ENCODE measurements around the gene CEMIP2. TPM values are rescaled to one million over a fixed set of nuclear protein-coding genes. Genes with fewer than 3 reads are reported as not detected.

CEMIP2 gene
- total RNA-seq, 3 donors from 2014 or later (not counting 1 experiment from before 2014, with no cell fraction given), result 204 to 326 (median 230) TPM

DNA sequence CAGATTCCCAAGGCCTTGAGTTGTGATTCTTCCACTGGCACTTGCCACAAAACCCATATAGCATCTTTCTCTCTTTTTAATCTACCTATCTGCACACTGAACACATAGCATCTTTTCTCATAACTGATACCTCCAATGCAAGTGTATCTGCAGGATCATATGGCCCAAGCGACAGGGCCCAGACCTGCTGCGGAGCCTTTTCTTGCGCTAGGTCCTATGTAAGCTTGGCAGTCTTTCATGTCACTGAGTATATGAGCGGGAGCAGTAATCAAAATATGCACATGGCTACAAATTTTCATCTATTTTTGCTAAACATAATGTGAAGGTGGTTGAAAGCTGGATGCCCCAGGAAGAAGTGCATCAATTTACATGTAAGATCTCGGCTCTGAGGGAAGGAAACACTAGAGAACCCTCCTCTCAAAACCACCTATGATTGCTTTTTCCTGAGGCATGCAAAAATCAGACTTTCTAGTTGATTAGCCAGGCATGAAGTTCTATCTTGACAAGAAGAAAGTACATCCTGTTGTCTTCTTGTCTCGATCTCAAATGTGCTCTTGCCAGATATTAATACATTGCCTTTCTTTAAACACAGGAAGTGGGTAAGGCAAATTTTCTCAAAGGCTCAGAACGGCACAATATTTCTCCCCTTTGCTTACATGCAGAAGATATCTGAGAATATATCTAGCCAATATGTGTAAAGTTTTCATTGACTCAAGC is 26.9 kb upstream of the CEMIP2 start:
- Mint-ChIP-seq H3K9me3 (no peaks in the 10 kb centered on the region), H3K27ac (peak overlapping the region; percentile 86 to 91), H3K27me3 (ENCODE audit: low read depth in 2 of 2) (no peaks in the 10 kb centered on the region), H3K4me1 (peaks cover 32 to 38% of the 10 kb centered on the region in 2 donors), H3K36me3 (no peaks in the 10 kb centered on the region), H3K4me3 (peak overlapping the region; percentile 76)
- 61% methylated on average over 6 of the region's 7 CpGs for WGBS (ENCODE audit: insufficient coverage)
- peak; percentile 76 to 88 (median 82) for ATAC-seq
- H3K27me3 ChIP-seq (ENCODE audit: control insufficient read depth, insufficient read depth, low read length), result no peaks in the 10 kb centered on the region
- no peak overlapping the region for H3K4me3 ChIP-seq (ENCODE audit: low read length)
- H3K36me3 ChIP-seq (ENCODE audit: control insufficient read depth, insufficient read depth, low read length), result no peaks in the 10 kb centered on the region
- H3K9me3 ChIP-seq (ENCODE audit: control insufficient read depth, insufficient read depth, low read length), result no peaks in the 10 kb centered on the region
- intact Hi-C loops (cut with micrococcal nuclease), result no loop called here
- no peak for TF ChIP-seq CTCF (IDR thresholded peaks at IDR 0.05)
- peak overlapping the region; percentile 71 for H3K27ac ChIP-seq (ENCODE audit: low read length)
- peaks cover 28% of the 10 kb centered on the region for H3K4me1 ChIP-seq (ENCODE audit: control insufficient read depth, insufficient read depth, low read length)
- peak in 1 of 2 donors; percentile 80 for DNase-seq

- H3K4me3 ChIP-seq (ENCODE audit: low read length), result no peak overlapping the region
- DNase-seq (no peak), ATAC-seq (no peak)
- WGBS (ENCODE audit: insufficient coverage), result 100% methylated on average over 2 of the region's 2 CpGs
- Mint-ChIP-seq H3K9me3 (no peaks in the 10 kb centered on the region), H3K4me1 (peaks cover 32 to 38% of the 10 kb centered on the region in 2 donors), H3K27me3 (ENCODE audit: low read depth in 2 of 2) (no peaks in the 10 kb centered on the region), H3K4me3 (no peak overlapping the region), H3K36me3 (no peaks in the 10 kb centered on the region), H3K27ac (peak overlapping the region; percentile 86 to 91)
- H3K4me1 ChIP-seq (ENCODE audit: control insufficient read depth, insufficient read depth, low read length), result peaks cover 28% of the 10 kb centered on the region
- TF ChIP-seq CTCF (IDR thresholded peaks at IDR 0.05), result no peak
- H3K9me3 ChIP-seq (ENCODE audit: control insufficient read depth, insufficient read depth, low read length), result no peaks in the 10 kb centered on the region
- H3K27me3 ChIP-seq (ENCODE audit: control insufficient read depth, insufficient read depth, low read length), result no peaks in the 10 kb centered on the region
- intact Hi-C loops (cut with micrococcal nuclease), result no loop called here
- H3K27ac ChIP-seq (ENCODE audit: low read length), result peak overlapping the region; percentile 71
- no peaks in the 10 kb centered on the region for H3K36me3 ChIP-seq (ENCODE audit: control insufficient read depth, insufficient read depth, low read length)
These were observed 25.2 kb upstream of the CEMIP2 start for GRCh38 chr9:71793386-71794105.

DNA sequence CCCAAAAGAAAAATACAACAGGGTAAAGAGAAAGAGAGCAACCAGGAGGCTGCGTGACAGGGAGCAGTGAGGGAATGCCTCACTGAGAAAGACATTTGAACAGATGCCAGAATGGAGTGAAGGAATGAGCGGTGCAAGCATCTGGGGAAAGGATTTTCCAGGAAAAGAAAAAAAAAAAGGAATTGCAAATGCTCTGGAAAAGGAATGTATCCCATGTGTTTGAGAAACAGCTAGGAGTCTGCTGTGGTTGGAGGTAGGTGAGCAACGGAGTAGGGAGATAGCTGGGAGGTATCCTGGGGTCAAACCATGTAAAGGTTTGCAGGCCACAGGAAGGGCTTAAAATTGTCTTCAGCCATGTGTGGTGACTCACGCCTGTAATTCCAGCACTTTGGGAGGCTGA is 23.6 kb upstream of the CEMIP2 start:
- H3K9me3 Mint-ChIP-seq, result no peaks in the 10 kb centered on the region

More for the DNA sequence above, 23.6 kb upstream of the CEMIP2 start:
- Histone ChIP-seq H3K4me3 (ENCODE audit: low read length) (no peak overlapping the region), H3K36me3 (ENCODE audit: control insufficient read depth, insufficient read depth, low read length) (no peaks in the 10 kb centered on the region), H3K27me3 (ENCODE audit: control insufficient read depth, insufficient read depth, low read length) (no peaks in the 10 kb centered on the region), H3K4me1 (ENCODE audit: control insufficient read depth, insufficient read depth, low read length) (peaks cover 28% of the 10 kb centered on the region), H3K27ac (ENCODE audit: low read length) (no peak overlapping the region), H3K9me3 (ENCODE audit: control insufficient read depth, insufficient read depth, low read length) (no peaks in the 10 kb centered on the region)
- H3K4me3 Mint-ChIP-seq, result no peak overlapping the region
- H3K27ac Mint-ChIP-seq, result peak overlapping the region; percentile 8 to 11
- H3K27me3 Mint-ChIP-seq (ENCODE audit: low read depth in 2 of 2), result no peaks in the 10 kb centered on the region
- no peak for ATAC-seq
- no peak for DNase-seq
- intact Hi-C loops (cut with micrococcal nuclease), result no loop called here
- H3K4me1 Mint-ChIP-seq, result peaks cover 32 to 38% of the 10 kb centered on the region in 2 donors
- over 99% methylated on average over 3 of the region's 4 CpGs for WGBS (ENCODE audit: insufficient coverage)
- TF ChIP-seq CTCF (IDR thresholded peaks at IDR 0.05), result no peak
- no peaks in the 10 kb centered on the region for H3K36me3 Mint-ChIP-seq

Data from natural killer cell (primary cell).